HepG2 (cell line): ENCODE results near the gene HOXA1. TPM values are rescaled to one million over a fixed set of nuclear protein-coding genes. Genes with fewer than 3 reads are reported as not detected.

Source experiments
- ATAD3A ChIP-seq: sonication (generic); formaldehyde crosslinking; IDR thresholded peaks from 2 replicates; pipeline ENCODE4 v1.4.0; 2020; ENCODE audit warnings: missing genetic modification reagents
- BRCA1 ChIP-seq: sonication (generic); formaldehyde crosslinking; IDR thresholded peaks from 2 replicates; pipeline ENCODE4 v1.4.0; 2020; ENCODE audit warnings: missing genetic modification reagents
- CEBPG ChIP-seq: IDR thresholded peaks from 2 replicates; pipeline ENCODE4 v1.6.1; 2016
- EP300 ChIP-seq, 3 experiments: sonication (generic) in 1 of 3; formaldehyde crosslinking in 1 of 3; IDR thresholded peaks; 2 replicates each; pipeline versions ENCODE4 v1.5.1 to v1.6.1; 2011 to 2020; ENCODE audit warnings: low read depth in 2 of 3, low read length in 2 of 3, borderline replicate concordance in 1 of 3, improper control_type of control experiment in 1 of 3, mild to moderate bottlenecking in 1 of 3, missing genetic modification reagents in 1 of 3, moderate library complexity in 1 of 3
- FOXA3 ChIP-seq: IDR thresholded peaks from 2 replicates; pipeline ENCODE4 v1.6.1; 2016; ENCODE audit warnings: missing genetic modification reagents, missing compliant biosample characterization
- FOXC1 ChIP-seq: sonication (generic); formaldehyde crosslinking; IDR thresholded peaks from 2 replicates; pipeline ENCODE4 v1.8.0; 2022; ENCODE audit warnings: mild to moderate bottlenecking, missing genetic modification reagents, borderline replicate concordance
- HNRNPLL ChIP-seq: fragments of 200-400 bp; formaldehyde crosslinking; IDR thresholded peaks from 2 replicates; pipeline ENCODE4 v1.6.1; 2017; ENCODE audit warnings: mild to moderate bottlenecking, low read depth, low read length; ENCODE audit not compliant: poor library complexity, severe bottlenecking
- NFE2 ChIP-seq: sonication (generic); formaldehyde crosslinking; IDR thresholded peaks from 2 replicates; pipeline ENCODE4 v1.4.0; 2020; ENCODE audit warnings: missing genetic modification reagents
- NKX3-1 ChIP-seq: sonication (generic); formaldehyde crosslinking; IDR thresholded peaks from 2 replicates; pipeline ENCODE4 v1.5.0; 2020; ENCODE audit warnings: missing genetic modification reagents
- PAX8 ChIP-seq: sonication (generic); formaldehyde crosslinking; IDR thresholded peaks from 2 replicates; pipeline ENCODE4 v1.8.0; 2022; ENCODE audit warnings: mild to moderate bottlenecking, missing genetic modification reagents, borderline replicate concordance
- POLR2G ChIP-seq: fragments of 200-400 bp; formaldehyde crosslinking; IDR thresholded peaks from 2 replicates; pipeline ENCODE4 v1.6.1; 2018; ENCODE audit warnings: mild to moderate bottlenecking, low read depth, low read length, moderate library complexity
- RARA ChIP-seq: IDR thresholded peaks from 2 replicates; pipeline ENCODE4 v1.6.1; 2016; ENCODE audit warnings: missing genetic modification reagents, missing compliant biosample characterization
- RBM22 ChIP-seq: fragments of 200-400 bp; formaldehyde crosslinking; optimal IDR thresholded peaks from 2 replicates; pipeline ENCODE3; 2017; ENCODE audit warnings: mild to moderate bottlenecking, low read length, moderate library complexity
- REXO4 ChIP-seq: sonication (generic); formaldehyde crosslinking; IDR thresholded peaks from 2 replicates; pipeline ENCODE4 v1.8.0; 2022; ENCODE audit warnings: missing genetic modification reagents, mild to moderate bottlenecking, borderline replicate concordance
- SOX13 ChIP-seq, 3 experiments: fragments of 450-650 bp in 1 of 3; sonication (generic) in 1 of 3; formaldehyde crosslinking in 1 of 3; IDR thresholded peaks in 2 of 3; conservative IDR thresholded peaks in 1 of 3; 2 replicates each; pipeline versions ENCODE4 v1.5.0 to v1.6.1; 2016 to 2020; ENCODE audit warnings: antibody characterized with exemption in 1 of 3, mild to moderate bottlenecking in 1 of 3, missing compliant biosample characterization in 1 of 3, missing genetic modification reagents in 1 of 3, moderate library complexity in 1 of 3
- SP1 ChIP-seq, 2 experiments: fragments of 450-650 bp in 1 of 2; sonication (generic) in 1 of 2; formaldehyde crosslinking in 1 of 2; IDR thresholded peaks; 2 replicates each; pipeline versions ENCODE4 v1.4.0 to v1.6.1; 2016 to 2020; ENCODE audit warnings: missing genetic modification reagents in 1 of 2
- STAG1 ChIP-seq: sonication (generic); formaldehyde crosslinking; IDR thresholded peaks from 2 replicates; pipeline ENCODE4 v1.4.0; 2020; ENCODE audit warnings: missing genetic modification reagents
- TBX2 ChIP-seq: sonication (generic); formaldehyde crosslinking; IDR thresholded peaks from 2 replicates; pipeline ENCODE4 v1.5.0; 2020; ENCODE audit warnings: missing genetic modification reagents, mild to moderate bottlenecking, borderline replicate concordance
- TOE1 ChIP-seq: sonication (generic); formaldehyde crosslinking; IDR thresholded peaks from 2 replicates; pipeline ENCODE4 v1.4.0; 2020; ENCODE audit warnings: mild to moderate bottlenecking, missing genetic modification reagents
- ZFP41 ChIP-seq: sonication (generic); formaldehyde crosslinking; IDR thresholded peaks from 2 replicates; pipeline ENCODE4 v1.4.0; 2020; ENCODE audit warnings: mild to moderate bottlenecking, missing genetic modification reagents, borderline replicate concordance
- ZNF382 ChIP-seq: sonication (generic); formaldehyde crosslinking; IDR thresholded peaks from 2 replicates; pipeline ENCODE4 v1.5.0; 2020; ENCODE audit warnings: missing genetic modification reagents, mild to moderate bottlenecking, borderline replicate concordance
- ZNF674 ChIP-seq: sonication (generic); formaldehyde crosslinking; IDR thresholded peaks from 2 replicates; pipeline ENCODE4 v1.5.0; 2020; ENCODE audit warnings: low read depth, mild to moderate bottlenecking, missing genetic modification reagents
- ZNF780A ChIP-seq: sonication (generic); formaldehyde crosslinking; IDR thresholded peaks from 2 replicates; pipeline ENCODE4 v1.8.0; 2022; ENCODE audit warnings: mild to moderate bottlenecking, missing genetic modification reagents, moderate library complexity
- polyA plus RNA-seq, 8 experiments: library from polyadenylated mRNA; depleted of rRNA in 3 of 8; stranded (reverse) in 7 of 8; unstranded in 1 of 8; fragments of >200 nt; fragmentation: Illumina TruSeq in 4 of 8; extraction: Trizol in 4 of 8; gene quantifications; 2 replicates each; pipeline versions ENCODE4 v1.2.1 to v1.2.3, GENCODE V29; 2011 to 2016; ENCODE audit warnings: low read depth in 4 of 8, missing spikeins in 1 of 8, mixed read lengths in 1 of 8; ENCODE audit not compliant: insufficient read depth in 1 of 8
- total RNA-seq, 5 experiments: library from RNA; depleted of rRNA; stranded (reverse); fragments of >200 nt; fragmentation: Illumina TruSeq; extraction: Trizol; gene quantifications; 2 replicates each; pipeline ENCODE4 v1.2.3, GENCODE V29; 2016; ENCODE audit warnings: low read depth in 1 of 5
- TF ChIP-seq, protein P1 (sequence below): sonication (generic); formaldehyde crosslinking; IDR thresholded peaks from 2 replicates; pipeline ENCODE4 v1.5.1; 2020; ENCODE audit warnings: missing genetic modification reagents, mild to moderate bottlenecking, borderline replicate concordance
- TF ChIP-seq, protein P2 (sequence below): fragments of 450-650 bp; IDR thresholded peaks from 2 replicates; pipeline ENCODE4 v1.6.1; 2016
- TF ChIP-seq, protein P3 (sequence below): sonication (generic); formaldehyde crosslinking; conservative IDR thresholded peaks from 2 replicates; pipeline ENCODE4 v1.4.0; 2020; ENCODE audit warnings: missing genetic modification reagents

Gene HOXA1
- total and polyA plus RNA-seq, 2 of the 13 experiments (the other 11 are each of a cell fraction or from before 2014, with no cell fraction given), result 0.18 to 0.20 TPM

- peak; percentile 98 for TF ChIP-seq HNRNPLL
- TF ChIP-seq ZFP41 (CRISPR knock-in tag), result no peak
- TF ChIP-seq ZNF382, result no peak
- TF ChIP-seq POLR2G, result peak; percentile 55; the same call in 1 of the 2 replicates
- no peak for TF ChIP-seq ZNF674
- TF ChIP-seq REXO4 (CRISPR knock-in tag), result no peak
- TF ChIP-seq FOXC1 (CRISPR knock-in tag), result no peak
- no peak for TF ChIP-seq SP1 (IDR thresholded peaks at IDR 0.05)
- TF ChIP-seq SP1 (CRISPR knock-in tag; IDR thresholded peaks at IDR 0.05), result no peak
- TF ChIP-seq ZNF780A, result no peak
- peak; percentile 92 for TF ChIP-seq STAG1 (CRISPR knock-in tag)
- TF ChIP-seq, protein P1, sequence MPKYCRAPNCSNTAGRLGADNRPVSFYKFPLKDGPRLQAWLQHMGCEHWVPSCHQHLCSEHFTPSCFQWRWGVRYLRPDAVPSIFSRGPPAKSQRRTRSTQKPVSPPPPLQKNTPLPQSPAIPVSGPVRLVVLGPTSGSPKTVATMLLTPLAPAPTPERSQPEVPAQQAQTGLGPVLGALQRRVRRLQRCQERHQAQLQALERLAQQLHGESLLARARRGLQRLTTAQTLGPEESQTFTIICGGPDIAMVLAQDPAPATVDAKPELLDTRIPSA (CRISPR knock-in tag), result no peak
- TF ChIP-seq, protein P2, sequence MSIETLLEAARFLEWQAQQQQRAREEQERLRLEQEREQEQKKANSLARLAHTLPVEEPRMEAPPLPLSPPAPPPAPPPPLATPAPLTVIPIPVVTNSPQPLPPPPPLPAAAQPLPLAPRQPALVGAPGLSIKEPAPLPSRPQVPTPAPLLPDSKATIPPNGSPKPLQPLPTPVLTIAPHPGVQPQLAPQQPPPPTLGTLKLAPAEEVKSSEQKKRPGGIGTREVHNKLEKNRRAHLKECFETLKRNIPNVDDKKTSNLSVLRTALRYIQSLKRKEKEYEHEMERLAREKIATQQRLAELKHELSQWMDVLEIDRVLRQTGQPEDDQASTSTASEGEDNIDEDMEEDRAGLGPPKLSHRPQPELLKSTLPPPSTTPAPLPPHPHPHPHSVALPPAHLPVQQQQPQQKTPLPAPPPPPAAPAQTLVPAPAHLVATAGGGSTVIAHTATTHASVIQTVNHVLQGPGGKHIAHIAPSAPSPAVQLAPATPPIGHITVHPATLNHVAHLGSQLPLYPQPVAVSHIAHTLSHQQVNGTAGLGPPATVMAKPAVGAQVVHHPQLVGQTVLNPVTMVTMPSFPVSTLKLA, result 0 out of 2 replicates have a peak, but pooled peaks have one; percentile 28
- peak; percentile 25; the same call in 1 of the 2 replicates for TF ChIP-seq FOXA3 (CRISPR knock-in tag)
- TF ChIP-seq CEBPG (CRISPR knock-in tag), result peak; percentile 33
- no peak for TF ChIP-seq RBM22
- no peak for TF ChIP-seq NKX3-1 (CRISPR knock-in tag)
- TF ChIP-seq TOE1, result no peak
- TF ChIP-seq BRCA1 (CRISPR knock-in tag), result no peak
- TF ChIP-seq NFE2 (CRISPR knock-in tag), result no peak
- peak; percentile 54; the same call in 1 of the 2 replicates for TF ChIP-seq RARA (CRISPR knock-in tag)
- TF ChIP-seq, protein P3, sequence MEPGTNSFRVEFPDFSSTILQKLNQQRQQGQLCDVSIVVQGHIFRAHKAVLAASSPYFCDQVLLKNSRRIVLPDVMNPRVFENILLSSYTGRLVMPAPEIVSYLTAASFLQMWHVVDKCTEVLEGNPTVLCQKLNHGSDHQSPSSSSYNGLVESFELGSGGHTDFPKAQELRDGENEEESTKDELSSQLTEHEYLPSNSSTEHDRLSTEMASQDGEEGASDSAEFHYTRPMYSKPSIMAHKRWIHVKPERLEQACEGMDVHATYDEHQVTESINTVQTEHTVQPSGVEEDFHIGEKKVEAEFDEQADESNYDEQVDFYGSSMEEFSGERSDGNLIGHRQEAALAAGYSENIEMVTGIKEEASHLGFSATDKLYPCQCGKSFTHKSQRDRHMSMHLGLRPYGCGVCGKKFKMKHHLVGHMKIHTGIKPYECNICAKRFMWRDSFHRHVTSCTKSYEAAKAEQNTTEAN, result no peak
- no peak for TF ChIP-seq ATAD3A (CRISPR knock-in tag)
- no peak for TF ChIP-seq PAX8
- no peak for TF ChIP-seq EP300 (IDR thresholded peaks at IDR 0.05; ENCODE audit: low read depth in 2 of 2, low read length in 2 of 2)
- TF ChIP-seq EP300 (CRISPR knock-in tag; IDR thresholded peaks at IDR 0.05; ENCODE audit: borderline replicate concordance), result no peak
- no peak for TF ChIP-seq SOX13 (IDR thresholded peaks at IDR 0.05)
- TF ChIP-seq SOX13 (CRISPR knock-in tag; conservative IDR thresholded peaks at IDR 0.05 in 1 of 2, IDR thresholded peaks at IDR 0.05 in 1 of 2), result no peak; a peak in 1 of 4 replicates
- no peak for TF ChIP-seq TBX2 (CRISPR knock-in tag)
Measured at GRCh38 chr7:27143023-27143949, 47.5 kb upstream of the HOXA1 start, which contains the start of gene HOXA5 (continued).
